Measurements from ENCODE around the gene MLLT6. TPM values are rescaled to one million over a fixed set of nuclear protein-coding genes. Genes with fewer than 3 reads are reported as not detected.

Gene MLLT6
- total RNA-seq, 1 donor from 2014 or later, result 42.2 TPM

GRCh38 chr17:38728290-38728831, 23.3 kb downstream of the MLLT6 start:
- no peak for DNase-seq

- DNase-seq, result no peak
These were observed 24.4 kb downstream of the MLLT6 start for GRCh38 chr17:38729368-38729885.

DNA sequence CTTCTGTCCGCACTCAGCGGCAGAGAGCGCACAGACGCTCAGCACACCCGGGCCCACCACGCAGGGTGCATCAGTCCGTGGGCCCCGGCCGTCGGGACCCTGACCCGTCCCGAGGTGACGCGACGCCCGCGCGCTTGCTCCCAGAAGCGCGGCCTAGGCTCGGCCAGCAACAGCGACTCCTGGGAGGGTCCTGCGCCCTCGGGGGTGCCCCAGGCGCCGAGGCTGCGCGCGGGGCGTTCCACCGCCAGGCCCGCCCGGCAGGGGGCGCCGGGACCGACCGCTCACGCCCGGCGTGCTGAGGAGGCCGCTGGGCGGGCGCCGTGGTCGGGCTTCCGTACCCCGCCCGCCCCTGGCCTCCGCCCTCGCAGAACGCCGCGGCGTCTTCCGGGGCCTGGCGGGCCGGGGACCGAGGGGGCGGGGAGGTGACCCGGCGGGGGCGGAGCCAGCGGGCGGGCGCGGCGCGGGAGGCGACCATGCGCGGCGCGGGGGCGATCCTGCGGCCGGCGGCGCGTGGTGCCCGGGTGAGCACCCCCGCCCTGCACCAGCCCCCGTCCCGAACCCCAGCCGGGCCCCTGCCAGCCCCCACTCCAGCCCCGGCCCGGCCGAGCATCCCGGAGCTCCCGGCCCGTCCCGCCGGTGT, 24.9 kb downstream of the MLLT6 start, which contains the start of gene CISD3:
Gene CISD3, plus strand, starts transcription at position 456 of the 640 bp plus-strand sequence. Its CDS starts 18 bp downstream, at position 474.
- DNase-seq, result peak; percentile 92

- peak; percentile 59 for DNase-seq
These were observed 25.7 kb downstream of the MLLT6 start for GRCh38 chr17:38730526-38731379.

DNA sequence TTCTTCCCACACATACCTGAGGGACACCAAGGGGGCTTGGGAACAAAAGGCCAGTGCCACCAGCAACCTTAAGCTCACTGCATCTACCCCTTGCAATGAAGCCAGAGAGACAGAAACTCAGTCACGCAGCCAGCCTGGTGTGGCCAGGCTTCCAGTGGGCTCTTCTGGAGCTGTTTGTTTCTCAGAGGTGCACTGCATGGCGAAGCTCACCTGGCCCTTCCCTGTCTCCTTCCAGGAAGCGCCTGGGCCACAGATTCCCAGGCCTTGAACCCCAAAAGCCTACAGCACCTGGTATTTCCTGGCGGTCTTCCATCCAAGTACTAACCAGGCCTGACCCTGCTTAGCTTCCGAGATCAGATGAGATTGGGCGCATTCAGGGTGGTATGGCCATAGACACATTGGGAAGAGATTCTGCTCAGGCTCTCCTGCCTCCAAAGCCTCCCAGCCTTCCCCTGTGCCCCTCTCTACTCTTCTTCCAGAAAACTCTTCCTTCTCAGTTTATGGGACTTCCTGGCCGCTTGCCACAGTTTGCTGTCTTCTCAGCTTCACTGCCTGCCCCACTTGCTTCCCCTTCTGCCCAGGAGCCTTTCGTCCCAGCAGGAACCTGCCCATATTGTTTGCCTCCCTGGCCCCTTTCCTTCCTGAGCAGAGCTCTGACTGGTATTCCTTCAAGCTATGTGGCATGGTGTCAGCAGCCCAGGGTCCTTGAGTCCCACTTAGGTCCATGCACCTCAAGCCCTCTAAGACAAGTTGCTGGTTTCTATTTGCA, 26.6 kb downstream of the MLLT6 start:
- DNase-seq, result no peak

GRCh38 chr17:38732376-38733281, 27.6 kb downstream of the MLLT6 start:
- DNase-seq, result no peak

DNA sequence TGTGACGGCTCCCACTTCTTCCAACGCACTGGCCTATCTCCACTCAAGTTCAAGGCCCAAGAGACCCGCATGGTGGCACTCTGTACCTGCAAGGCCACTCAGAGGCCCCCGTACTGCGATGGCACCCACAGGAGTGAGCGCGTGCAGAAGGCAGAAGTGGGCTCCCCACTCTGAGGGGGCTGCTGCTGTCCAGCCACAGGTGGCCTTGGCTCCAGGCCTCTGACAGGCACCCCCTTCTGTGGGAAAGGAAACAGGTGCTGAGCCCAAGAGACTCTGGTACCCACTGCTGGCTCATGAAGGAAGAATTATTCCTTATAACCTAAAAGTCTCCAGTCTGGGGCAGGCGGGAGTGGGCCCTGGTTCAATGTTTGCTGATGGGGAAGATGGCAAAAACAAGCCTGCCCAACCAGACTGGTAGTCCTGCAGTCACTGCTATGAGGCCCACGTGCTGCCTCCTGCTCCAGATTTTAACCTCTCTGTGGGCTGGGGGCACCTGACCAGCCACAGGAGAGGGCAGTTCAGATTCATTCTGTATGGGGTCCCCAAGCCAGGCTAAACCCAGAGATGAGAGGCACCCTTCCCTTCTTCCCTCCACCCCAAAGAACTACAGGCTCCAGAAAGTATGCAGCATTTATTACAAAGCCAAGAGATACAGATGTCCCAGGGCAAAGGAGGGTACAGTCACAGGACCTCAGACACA, 28.4 kb downstream of the MLLT6 start:
- DNase-seq, result no peak

GRCh38 chr17:38733982-38734973, 29.2 kb downstream of the MLLT6 start:
- DNase-seq, result no peak

DNA sequence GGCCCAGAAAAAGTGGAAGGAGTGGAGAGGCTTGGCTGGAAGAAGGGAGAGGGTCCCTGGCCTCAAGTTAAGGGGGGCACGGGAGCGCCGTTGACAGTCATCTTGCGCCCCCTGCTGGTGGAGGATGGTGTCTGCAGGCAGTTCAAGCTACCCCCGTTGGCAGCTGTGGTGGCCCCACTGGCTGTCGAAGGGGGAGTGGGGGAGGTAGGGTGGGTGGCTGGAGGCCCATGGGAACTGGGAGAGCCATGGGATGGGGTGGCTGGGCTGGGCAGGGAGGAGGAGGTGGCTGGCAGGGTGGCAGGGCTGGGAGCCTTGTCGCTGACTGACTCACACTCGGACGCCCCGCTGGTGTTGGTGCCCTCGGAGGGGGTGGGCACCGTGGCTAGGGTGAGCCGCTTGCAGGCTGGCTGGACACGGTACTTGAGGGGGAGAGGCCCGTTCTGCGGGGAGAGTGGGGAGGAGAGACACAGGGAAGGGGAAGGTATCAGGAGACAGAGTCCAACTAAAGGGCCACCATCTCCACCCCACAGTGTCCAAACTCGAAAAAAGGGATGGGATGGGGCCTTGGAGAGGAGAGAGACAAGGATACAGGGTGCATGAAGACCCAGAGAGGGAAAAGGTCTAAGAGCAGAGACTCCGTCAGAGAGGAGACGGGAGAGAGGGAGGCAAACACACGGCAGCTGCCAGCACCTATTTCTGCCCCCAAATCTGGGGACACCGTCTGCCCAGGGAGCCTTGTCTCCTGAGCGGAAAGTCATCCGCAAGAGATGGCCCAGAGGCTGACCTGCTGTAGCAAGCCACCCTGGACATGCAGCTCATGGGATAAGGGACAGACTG, 30.3 kb downstream of the MLLT6 start:
- DNase-seq, result peak; percentile 82

DNA sequence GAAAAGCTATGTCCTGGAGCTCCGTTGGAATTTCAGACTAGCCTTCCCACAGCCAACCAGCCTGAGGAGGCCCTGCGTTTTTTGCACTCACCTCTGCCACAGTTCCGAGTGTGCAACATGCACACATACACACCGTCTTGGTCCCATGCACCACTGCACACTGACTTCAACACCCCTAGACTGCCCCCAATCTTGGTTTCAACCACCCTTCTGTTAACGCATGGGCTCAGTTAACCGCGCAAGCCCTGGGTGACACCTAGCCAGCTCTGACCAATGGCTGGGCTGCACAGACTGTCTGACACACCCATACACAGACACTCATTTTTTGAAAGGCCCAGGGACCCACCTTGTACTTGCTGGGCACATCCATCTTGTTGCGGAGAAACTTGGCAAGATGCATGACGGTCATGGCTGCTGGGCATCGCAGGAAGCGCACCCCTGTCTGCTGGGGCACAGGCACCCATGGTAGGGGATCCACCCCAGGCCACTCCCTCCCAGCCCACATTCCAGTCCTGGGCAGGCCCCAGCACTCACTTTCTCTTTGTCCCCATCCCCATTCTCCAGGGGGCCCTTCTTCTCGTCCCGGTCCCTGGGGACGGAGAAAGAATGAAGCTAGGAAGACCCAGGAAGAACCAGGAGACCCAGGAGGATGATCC, 33.1 kb downstream of the MLLT6 start:
- no peak for DNase-seq

DNA sequence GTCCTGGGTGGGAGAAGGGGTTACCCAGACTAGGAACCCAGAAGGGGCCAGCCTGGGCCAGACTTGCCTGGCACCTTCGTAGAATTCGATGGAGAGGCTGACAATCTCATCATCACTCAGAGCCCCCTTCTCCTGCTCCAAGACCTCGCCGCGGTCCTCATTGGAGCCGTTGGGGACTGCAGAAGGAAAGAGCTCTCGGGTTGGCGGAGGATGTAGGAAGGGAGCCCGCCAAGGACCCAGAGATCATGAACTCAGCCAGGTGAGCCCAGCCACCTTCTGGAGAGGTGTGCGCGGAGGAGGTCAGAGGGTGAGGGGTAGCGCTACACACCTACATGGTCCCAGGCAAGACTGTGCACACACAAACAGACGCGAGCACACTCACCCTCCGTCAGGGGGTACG, 33.6 kb downstream of the MLLT6 start:
- DNase-seq, result no peak

- DNase-seq, result no peak
These were observed 34.2 kb downstream of the MLLT6 start for GRCh38 chr17:38739305-38739704.

DNA sequence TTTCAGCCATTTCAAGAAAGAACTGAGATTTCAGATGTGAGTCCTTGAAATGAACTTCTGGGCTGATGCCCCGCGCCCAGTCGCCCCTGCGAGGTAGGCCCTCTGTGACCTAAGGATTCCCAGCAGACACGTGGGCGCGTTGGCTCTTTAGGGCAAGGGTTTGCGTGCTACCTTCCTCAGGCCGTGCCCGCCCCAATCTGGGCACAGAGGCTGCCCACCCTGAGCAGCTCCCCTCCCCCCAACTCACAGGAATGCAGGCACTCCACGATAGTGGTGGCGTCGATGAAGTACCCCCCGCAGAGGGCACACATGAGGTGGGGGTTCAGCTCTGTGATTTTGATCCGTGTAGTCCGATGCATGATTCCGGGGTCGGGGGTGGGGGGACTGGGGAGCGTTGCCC, 35.0 kb downstream of the MLLT6 start:
- no peak for DNase-seq

- DNase-seq, result no peak
These were observed 35.7 kb downstream of the MLLT6 start for GRCh38 chr17:38740806-38741205.

DNA sequence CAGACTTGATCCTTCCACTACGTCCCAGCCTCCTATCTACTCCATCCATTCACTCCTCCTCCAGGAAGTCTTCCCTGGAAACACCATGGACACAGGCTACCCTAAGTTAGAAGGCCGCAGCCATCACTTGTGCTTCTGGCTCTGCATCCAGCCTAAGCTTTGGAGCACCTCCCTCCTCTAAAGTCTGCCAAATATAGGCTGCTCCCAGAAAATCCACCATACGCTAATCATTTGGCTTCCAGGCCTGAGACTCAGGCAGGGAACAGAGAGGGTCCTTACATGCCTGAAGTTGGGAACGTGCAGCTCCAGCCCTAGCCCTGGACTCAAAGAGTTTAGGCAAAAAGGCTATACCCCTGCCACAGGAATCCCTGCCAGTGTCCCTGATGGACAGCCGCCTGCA, 36.4 kb downstream of the MLLT6 start:
- peak; percentile 74 for DNase-seq

GRCh38 chr17:38741921-38742410, 36.9 kb downstream of the MLLT6 start:
- DNase-seq, result peak; percentile 90
